Suppressor macrophage treated with lipopolysaccharide for 4 hours (primary cell): Measurements from ENCODE around the gene CCDC12.

Experiments used
- DNase-seq: peaks from one replicate; pipeline ENCODE4 v3.0.0-alpha.2; 2020

CCDC12 gene

DNA sequence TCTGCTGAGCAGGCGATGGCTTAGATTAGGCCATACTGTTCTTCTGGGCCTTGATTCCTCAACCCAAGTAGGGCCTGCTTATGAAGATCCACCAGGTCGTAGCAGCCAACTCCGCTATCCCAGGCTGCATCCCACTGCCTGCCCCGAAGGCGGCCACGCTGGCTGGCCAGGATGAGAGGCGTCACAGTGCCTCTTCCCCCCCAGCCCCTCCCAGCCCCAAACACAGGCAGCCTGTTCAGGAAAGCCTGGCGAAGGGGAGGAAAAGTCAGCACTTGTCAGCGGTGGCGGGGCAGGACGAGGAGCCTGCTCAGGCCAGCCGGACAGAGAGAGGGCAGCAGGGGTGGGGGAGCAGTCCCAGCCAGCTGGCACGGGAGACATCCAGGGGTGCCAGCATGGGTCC is 87.8 kb downstream of the CCDC12 start:
- DNase-seq: no peak

DNA sequence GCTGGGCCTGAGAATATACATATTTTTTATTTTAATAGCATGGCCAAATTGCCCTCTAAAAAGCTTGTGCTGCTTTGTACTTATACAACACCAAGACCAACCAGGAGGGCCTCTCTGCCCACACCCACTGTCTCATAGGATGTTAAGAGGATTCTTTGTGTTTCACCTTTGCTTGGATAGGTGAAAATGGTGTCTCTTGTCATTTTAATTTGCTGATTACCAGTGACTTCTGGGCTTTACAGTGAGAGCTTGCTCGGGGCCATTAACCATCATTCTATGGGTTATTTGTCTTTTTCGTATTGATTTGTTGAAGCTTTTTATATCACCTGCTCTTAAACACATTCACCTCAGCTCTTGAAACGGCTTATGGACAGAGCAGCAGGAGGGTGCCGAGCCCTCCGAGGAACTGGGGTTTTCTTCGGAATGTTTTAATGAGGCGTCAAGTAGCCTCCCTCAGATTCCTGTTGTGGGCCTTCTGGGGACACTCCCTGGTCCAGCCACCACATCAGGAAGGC is 88.5 kb downstream of the CCDC12 start:
- DNase-seq: no peak

DNA sequence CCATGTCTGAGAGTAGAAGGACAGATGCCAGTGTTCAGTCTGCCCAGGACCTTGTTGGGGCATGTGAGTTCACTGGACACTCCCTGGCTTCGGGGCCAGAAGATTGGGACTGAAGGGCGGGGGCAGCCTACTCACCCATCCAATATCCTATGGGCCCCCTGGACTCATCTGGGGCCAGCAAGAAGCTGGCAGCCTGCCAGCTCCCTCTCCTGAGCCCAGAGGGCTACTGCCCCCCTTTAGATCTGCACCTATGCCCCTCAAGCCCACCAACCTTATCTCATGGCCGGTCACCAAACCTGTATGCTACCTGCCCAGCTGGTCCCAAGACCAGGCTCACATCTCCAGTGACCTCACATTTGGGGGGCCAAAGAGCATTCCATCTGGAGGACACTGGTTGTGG is 90.9 kb downstream of the CCDC12 start:
- no peak for DNase-seq

DNA sequence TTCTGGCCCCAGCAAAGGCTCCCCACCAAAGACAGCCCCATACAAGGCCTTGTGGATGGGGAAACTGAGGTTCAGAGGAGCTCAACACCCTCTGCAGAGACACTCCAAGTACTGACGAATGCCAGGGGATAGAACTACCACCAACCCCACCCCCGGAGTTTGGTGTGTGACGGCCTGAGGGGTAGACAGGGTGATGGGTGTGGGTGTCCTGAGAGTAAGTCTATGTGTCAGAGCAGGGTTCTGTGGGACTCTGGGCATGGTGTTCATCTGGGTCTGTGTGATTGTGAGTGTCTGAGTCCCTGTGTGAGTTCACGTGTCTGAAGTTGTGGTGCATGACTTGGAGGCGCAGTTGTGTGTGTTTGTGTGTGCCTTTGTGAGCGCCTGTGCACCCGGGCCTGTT is 91.6 kb downstream of the CCDC12 start:
- no peak for DNase-seq

DNA sequence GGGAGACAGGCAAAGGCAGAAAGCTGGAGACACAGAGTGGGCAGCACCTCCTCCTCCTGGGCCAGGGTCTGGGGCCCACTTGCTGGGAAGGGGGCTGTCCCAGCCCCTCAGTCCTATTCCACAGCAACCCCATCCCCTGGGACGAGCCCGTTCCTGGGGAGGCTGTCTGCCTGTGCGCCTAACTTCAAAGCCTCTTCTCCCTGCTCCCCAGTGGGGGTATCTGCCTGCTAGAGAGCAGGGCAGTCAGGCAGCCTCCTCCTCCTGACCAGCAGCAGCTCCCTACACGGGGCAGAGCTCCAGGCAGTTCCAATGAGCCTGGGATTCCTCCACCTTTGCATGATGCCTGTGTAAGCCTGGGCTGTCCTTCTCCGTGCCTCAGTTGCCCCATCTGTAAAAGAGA is 92.1 kb downstream of the CCDC12 start:
- no peak for DNase-seq

DNA sequence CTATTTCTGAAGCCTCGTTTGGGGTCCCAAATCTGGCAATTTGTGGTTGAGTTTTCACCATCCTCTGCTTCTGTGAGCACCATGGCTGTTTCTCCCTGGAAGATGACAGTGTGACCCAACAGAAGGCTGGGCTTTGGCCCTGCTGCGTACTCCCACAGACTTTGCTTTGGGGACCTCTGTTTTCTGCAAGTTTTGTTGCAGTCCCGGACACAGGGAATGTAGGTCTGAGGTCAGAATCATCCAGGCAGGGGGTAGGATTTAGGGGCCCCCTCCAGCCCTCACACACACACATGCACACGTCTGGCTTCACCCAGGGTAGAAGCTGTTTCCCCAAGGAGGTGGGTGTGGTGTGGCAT is 92.7 kb downstream of the CCDC12 start:
- DNase-seq: no peak

DNA sequence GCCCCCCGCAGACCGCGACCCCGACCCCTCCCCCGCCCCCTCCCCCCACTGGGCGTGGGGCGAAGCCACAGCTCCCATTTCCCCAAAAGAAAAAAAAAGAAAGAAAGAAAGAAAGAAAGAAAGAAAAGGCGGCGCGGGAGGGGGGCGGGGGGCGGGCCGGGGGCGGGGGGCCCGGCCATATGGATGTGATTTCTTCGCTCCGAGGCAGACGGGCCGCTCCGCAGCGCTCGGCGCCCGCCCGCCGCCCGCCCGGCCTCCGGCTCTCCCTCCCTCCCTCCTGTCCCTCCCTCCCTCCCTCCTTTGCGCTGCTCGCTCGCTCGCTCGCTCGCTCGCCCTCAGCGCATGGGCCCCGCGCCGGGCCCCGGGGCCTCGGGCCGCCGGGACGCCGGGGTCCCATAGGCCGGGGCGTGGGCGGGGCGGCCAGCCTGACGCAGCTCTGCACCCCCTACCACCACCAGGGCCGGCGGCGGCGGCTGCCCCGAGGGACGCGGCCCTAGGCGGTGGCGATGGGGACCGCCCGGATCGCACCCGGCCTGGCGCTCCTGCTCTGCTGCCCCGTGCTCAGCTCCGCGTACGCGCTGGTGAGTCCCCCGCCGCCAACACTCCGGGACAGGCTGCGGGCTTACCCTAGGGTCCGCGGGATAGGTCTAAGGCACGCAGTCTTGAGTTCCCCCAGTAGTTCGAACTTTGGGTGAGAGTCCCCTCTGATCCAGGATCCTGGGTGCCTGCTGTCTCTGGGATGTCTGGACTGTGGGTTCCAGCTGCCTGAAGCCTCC is 93.3 kb downstream of the CCDC12 start:
- DNase-seq: no peak

DNA sequence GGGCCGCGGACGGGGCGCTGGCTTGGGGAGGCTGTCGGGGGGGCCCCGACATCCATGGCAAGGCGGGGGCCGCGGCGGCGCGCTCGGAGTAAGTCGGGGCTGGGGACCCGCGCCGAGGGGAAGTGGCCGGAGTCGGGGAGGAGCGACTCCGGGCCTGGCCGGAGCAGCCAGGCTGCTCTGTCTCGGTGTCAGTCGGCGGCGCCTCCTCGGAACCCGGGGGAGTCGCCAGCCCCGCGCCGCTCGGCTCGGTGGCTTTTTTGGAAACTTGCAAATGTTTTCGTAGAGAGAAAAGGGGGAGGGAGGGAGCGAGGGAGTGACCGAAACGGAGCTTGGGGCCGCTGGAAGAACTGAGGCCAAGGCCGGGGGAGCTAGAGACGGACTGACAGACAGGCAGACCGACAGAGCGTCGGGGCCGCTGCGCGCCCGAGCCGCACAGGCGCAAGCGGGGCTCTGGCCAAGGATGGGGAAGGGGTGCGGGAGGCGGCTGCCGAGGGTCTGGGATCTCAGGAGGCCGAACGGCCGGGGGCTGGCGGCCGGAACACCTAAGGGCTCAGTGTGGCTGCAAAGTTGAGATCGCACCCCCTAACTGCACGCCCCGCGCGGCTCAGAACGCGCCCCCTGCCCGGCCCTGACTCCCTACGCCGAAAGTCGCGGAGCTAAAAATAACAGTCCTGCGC is 94.0 kb downstream of the CCDC12 start:
- DNase-seq: peak; percentile 25

DNA sequence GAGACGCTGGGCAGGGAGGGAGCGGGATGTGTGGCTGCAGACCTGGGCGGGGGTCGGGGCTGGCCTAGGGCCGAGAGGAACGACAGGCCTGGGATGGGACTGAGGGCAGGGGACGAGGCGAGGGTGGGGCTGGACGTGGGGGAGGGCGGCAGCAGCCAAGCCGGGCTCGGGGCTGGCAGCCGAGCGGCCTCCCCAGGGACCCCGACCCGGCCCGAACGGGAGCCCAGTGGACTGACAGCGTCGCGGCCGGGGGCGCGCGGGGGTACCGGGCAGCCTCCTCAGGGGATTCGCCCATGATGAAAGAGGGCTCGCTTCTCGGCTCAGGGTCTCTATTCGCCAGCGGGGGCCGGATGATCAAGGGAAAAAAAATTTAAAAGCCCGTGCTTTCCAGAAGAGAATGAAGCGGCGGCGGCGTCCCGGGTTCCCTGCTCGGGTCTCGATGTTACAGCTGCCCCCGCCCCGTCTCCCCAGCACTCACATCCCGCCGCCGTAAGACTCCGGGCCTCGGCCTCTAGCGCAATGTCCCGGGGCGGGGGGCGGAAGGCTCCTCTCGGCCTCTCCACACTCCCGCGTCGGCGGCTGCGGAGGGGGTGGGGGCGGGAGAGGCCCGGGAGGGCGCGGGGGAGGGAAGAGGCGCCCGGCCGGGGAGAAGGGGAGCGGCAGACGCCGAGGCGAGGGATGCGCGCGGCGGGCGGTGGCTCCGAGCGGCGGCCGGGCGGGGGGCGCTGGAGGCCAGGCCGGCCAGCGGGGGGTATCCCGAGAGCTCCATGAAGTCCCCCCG is 94.8 kb downstream of the CCDC12 start:
- DNase-seq: no peak

DNA sequence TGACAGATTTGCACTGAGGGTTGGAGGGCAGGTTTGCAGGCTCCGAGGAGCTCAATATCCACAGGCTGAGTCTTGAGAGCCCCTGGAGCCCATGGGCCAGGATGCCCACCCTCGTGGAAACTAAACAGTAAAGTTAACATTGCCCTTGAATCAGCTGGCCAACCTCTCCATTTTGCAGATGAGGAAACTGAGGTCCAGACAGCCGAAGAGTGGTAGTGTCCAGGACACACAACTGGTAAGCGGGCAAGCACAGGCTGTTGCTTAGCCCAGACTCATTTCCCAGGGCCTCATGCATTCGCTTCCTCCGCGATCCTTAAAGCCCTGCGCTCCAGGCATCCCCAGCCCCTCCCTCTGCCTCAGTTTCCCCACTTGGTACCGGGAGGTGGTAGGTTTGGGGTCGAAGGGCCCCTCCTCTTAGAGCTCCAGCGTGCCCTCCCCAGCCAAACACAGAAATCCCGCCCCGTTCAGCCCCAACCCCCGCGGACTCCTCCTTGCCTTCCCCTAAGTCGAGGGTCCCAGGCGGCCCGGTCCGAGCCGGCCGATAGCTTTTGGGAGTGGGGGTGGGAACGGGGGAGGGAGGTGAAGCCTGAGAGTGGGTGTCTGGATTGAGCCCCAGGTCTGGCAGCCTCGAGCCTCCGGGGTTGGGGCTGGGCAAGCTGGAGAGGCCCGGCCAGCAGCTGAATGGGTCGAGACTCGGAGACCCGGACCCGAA is 95.5 kb downstream of the CCDC12 start:
- DNase-seq: no peak

DNA sequence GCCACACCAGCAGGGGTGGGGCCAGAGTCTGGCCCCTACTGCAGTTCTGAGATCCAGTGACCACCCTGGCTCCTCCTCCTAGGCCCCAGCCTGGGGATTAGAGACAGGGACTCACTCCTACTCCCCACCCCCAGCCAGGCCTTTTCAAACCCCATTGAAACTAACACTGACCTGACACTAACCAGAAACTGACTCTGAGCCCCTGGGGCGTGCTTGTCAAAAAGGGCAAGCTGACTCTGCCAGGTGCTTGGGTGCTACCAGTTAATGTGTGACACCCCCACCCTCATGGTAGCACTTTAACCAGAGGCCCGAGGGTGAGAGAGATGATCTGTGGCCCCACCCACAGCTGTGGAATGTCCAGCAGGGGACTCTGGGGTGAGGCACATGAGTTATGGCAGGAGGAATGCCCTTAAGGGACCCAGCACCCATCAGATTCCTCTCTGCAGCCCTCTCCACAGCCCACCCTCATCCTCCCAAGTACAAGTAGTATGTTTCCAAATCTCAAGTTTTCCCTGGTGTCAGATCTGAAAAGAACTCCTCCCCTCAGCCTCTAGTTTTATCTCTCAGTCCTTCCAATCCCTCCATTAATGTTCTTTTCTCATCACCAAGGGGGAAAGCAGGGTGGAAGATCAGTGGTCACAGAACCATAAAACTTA is 97.6 kb downstream of the CCDC12 start:
- DNase-seq: no peak

DNA sequence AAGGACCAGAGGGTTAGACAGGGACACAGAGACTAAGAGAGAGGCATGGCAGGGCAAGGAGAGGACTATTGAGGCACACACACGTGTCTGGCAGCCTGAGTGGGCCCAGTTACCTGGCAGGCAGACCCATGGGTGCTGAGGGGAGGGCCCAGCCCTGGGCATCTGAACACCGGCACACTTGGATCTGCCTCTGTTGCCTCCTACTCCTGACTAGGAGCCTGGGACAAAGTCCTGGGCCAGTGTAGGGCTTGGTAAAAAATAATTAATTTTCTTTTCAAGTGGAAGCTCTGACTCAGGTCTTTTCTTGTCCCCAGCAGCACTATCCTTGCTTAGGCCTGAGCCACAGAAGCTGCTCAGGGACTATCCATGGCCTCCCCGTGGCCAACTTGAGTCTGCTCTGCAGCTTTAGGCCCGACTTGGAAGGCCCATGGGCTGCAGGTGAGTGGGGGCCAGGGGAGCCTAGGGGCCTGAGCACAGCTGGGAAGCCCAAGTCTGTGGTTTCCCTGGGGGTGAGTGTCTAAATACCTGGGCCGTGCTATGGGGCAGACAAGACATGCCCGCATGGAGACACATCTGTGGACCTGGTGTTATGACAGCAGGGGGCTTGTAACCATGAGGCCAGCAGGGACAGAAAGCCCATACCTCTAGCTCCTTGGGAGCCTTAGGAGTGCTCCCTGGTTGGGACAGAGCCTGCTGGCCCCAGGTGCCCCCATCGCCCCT is 99.0 kb downstream of the CCDC12 start, which contains the start of gene PTH1R:
PTH1R (plus strand) TSS at position 316 of the 720 bp plus-strand sequence. CDS start 5,839 bp downstream, outside the sequence.
- DNase-seq: no peak

DNA sequence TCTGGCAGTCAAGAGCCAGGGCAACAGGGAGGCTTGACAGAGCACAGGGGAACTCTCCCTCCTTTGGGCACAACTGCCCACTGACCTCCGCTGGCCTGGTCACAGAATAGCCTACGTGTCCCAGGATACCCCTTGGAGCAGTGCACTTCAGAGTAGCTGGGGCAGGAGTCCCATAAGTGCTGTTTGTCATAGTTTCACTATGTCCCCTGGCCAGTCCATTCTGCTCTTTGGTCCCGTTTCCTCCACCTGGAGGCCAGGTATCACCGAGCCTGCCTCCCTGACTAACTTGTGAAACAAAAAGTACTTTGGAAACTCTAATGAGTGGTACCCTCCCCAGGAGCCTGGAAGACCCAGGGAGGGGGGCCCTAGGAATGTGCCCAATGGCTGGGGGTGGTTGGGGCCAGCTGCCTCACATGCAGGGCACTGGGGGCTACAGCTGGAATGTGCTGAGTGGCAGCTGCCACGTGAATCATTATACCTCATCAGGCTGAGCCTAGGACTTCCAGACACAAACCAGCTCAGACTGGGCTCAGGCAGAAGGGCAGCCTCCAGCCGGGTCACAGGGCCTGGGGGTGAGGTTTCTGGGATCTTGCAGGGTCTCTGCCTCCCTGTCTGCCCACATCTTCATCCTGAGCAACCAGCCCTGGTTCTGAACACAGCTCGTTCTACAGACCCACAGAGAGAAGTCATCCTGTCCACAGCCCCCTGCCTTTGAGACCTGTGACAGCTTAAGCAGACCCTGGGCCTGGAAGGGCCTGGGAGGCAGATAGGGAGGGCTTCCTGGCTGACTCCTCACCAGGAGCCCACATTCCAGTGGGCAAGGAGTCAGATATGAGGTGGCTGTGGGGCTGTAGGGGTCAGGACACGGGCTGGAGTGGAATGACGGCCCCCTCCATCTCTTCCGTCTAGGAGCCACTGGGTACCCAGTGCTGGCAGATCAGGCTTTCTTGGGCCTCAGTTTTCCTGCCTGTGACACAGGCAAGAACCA is 99.9 kb downstream of the CCDC12 start:
- DNase-seq: no peak

DNA sequence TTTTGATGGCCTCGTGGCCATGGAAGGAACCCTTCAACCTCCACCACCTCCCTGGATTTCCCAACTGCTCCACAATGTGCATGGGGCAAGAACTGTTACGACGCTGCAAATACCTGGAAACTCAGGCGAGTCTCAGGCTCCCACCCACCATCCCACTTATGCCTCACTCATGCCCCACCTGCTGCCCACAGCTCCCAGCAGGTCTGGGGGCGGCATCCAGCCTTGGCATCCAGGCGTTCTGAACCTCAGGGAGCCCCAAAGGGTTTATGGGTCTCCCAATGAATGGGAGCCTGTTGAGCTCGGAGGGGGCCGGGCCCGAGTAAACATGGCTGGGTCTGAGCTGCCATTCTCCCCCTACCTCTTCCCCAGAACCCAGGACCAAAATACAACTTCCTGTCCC is 101.0 kb downstream of the CCDC12 start:
- no peak for DNase-seq

DNA sequence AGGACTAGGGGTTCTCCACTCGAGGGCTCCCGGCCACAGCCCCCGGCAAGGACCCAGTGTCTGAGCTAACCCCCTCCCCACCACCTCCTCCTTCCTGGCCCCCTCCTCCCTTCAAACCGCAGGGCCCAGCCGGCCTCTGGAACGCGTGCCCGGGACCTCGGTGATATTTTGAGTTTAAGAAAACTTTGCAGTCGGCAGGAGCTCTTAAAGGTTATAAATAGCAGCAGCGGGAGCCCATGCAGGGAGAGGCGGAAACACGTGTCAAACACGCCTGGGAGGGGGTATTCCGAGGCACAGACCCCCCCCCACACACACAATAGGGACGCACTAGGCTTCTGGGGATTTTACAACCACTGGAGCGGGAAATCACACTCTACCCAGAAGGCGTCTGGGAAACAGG is 102.1 kb downstream of the CCDC12 start:
- no peak for DNase-seq

DNA sequence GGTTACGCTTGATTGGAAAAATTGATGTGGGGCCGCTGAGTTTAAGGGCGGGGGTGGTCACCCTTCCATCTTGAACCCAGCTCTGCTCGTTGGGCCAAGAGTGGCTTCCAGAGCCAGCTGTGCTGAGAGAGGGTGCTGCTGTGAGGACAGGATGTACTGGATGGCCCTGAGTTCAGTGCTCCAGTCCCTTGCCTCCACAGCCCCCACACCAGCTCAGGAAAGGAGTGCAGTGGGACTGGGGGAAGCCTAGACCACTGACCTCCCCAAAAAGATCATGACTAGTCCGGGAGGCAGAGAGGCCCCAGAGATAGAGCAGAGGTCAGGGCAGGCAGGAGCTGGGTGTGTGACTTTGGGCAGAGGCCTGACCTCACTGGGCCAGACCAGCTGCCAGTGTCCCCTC is 103.0 kb downstream of the CCDC12 start:
- no peak for DNase-seq
